GM21390 (cell line): ENCODE results near the gene MCU.

Source experiments
- ATAC-seq: cut with Tn5 transposase; IDR thresholded peaks from one replicate; pipeline ENCODE4 v1.9.1; 2021; ENCODE audit not compliant: unreplicated experiment

The MCU gene

DNA sequence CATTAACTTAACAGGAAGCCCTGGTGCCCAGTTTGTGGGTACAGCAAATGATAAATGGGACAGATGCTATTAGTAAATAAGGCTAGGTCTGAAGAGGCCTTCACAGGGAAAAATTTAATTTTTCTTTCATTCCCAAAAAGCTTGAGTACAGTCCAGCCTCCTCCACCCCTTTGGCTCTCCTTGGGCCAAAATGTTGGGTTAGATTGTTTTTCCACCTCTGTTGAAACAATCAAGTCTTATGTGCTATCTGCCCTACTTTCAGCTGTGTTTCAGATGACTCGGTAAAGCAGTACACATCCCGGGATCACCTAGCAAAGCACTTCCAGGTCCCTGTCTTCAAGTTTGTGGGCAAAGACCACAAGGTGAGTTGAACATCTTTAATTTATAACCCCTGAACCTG, 238.3 kb downstream of the MCU start:
- no peak for ATAC-seq

DNA sequence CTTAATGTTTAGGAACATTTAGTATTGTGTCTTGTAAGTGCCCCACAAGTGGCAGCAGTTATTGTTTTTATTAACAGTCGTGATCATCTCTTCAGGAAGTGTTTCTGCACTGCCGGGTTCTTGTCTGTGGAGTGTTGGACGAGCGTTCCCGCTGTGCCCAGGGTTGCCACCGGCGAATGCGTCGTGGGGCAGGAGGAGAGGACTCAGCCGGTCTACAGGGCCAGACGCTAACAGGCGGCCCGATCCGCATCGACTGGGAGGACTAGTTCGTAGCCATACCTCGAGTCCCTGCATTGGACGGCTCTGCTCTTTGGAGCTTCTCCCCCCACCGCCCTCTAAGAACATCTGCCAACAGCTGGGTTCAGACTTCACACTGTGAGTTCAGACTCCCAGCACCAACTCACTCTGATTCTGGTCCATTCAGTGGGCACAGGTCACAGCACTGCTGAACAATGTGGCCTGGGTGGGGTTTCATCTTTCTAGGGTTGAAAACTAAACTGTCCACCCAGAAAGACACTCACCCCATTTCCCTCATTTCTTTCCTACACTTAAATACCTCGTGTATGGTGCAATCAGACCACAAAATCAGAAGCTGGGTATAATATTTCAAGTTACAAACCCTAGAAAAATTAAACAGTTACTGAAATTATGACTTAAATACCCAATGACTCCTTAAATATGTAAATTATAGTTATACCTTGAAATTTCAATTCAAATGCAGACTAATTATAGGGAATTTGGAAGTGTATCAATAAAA, 240.5 kb downstream of the MCU start:
- ATAC-seq = no peak

DNA sequence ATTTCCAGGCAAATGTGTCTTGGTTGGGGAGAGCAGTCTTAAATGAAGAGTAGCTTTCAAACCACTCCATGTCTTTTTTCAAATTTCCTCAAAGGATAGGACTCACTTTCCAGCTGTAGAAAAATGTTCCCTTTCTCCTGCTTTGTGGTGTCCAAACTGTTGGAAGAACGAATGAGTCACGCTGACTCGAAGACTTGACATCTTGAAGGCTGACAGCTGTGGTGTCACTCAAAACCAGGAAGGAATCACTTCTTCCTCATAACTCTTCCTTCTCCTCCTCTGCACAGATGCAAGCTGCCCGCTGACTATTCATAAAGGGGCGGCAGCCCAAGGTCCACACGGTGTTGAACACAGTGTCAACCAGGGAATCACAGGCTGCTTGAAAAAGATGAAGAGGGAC, 243.4 kb downstream of the MCU start:
- ATAC-seq = no peak
